ENCODE data around the gene DMC1.
"Not testable (repeated sequence)": the region's sequence is repeated elsewhere in the genome, so short reads cannot be mapped to it uniquely, and the experiment has no call there.

Gene DMC1

GRCh38 chr22:38497869-38498268 is 72.1 kb downstream of the DMC1 start:
- no peak for DNase-seq

DNA sequence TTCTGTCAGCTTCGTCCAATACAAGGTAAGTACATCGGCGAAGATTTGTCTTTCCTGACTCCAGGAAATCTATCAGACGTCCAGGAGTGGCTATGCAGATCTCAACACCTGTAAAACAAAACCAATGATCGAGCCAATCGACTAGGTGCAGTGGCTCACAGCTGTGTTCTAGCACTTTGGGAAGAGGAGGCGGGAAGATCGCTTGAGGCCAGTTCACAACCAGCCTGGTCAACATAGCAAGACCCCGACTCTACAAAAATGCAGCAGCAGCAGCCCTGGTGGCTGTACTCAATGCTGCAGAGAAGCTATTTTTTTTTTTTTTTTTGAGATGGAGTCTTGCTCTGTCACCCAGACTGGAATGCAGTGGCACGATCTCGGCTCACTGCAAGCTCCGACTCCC is 75.0 kb downstream of the DMC1 start:
- DNase-seq: no peak

GRCh38 chr22:38494498-38494897 is 75.5 kb downstream of the DMC1 start:
- DNase-seq: no peak

DNA sequence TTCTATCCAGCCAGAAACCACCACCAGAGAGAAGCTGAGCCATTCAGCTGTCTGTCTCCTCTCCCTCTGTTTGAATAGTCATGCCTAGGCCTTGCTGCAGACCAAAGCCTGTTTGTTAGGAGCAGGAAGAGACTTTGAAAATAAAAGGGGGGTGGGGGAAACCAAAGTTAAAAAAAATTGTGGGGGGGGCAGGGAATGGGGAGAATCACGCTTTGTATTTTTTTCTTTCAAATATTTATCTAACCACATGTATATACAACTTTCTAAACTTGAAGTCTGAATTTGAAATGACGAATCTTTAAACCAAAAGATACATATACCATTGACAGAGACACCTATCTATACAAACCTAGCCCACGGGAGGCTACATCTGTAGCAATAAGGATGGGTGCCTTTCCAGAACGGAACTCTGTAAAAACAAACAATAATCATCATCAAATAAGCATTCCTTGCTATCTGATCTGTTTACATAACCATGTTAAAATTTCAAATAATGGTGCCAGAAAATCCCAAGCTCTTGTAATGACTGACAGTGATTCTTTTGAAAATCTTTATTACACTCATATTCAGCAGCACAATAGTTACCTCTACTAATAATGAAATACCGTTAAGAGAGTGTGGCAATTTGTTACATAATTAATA is 78.2 kb downstream of the DMC1 start:
- no peak for DNase-seq

DNA sequence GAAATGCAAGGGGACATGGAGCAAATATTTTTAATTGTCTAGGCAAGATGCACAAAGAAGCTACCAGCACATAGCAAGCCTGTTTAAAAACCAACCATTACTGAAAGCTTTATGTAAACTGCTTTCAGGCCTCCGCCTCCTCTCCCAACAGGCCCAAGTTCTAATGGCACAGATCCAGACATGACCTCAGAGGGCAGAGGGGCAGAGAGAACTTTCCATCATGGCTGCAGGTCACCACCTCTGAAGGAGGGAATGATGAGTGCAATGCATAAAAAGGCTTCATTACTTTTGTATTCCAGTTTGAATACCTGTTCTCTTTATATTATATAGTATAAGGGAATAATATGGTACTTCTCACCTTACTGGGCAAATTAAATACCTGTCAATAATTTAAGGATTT is 79.1 kb downstream of the DMC1 start:
- DNase-seq: no peak

- no peak for DNase-seq
Observed at GRCh38 chr22:38490475-38490874, 79.5 kb downstream of the DMC1 start.

DNA sequence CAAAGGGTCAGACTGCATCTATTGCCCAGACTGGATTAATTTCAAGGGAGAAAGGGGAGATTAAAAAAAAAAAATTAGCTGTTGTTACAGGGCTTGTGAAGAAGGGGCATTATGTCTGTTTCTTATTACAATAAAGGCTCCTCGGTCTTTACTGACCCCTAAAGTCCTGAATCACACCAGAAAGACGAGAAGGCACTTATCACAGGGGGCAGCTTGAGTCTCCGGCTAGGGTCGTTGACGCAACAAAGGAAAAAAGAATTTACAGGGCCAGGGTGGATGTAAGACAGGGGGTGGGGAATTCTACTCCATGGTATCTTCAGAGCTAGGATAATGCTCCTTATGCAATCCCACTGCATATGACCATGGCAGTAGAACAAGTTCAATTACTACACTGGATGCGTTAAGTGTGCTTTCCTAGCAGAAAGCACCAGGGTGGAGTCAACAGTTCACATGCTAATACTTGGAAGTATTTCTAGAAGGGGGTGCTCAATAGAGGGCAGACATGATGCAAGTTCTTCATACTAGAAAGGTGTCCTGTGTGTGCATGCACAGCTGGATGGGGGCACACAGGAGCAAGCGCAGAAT is 80.3 kb downstream of the DMC1 start:
- no peak for DNase-seq

DNA sequence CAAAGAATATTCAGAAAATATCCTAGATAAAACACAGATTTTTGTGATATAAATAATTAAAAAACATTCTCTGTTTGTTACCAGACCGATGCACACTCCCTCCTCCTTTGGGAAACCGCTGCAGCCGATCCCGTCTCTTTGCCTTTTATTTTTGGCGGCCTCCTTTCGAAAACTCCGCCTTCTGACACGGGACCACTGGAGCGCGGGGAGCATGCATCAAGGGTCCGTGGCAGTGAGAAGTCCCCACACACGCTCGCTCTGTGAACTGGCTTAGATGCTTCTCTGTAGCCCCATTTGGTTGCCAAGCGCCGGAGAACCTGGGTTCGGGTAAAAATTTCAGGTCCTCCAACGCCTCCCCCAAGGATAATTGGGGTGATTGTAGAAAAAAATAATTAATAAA is 80.8 kb downstream of the DMC1 start:
- no peak for DNase-seq

GRCh38 chr22:38487946-38488345 is 82.0 kb downstream of the DMC1 start:
- no peak for DNase-seq

GRCh38 chr22:38485783-38486182 is 84.2 kb downstream of the DMC1 start:
- no peak for DNase-seq

DNA sequence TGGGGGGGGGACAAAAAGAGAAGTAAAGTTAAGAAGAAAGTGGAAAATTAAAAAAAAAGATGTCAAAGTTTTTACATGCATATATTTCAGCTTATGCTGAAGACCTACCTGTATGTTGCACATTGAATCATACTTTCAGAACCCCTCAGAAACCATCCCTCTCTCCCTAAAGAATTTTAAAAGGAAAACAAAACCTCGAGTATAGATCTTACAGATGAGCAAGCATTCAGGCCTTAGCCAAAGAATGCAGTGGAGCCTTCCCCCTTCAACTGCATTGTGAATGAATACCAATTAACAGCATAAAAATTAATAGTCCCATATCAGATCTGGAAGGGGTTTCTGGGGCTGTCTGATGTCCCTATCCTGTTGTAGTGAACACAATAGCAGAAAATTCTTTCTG is 85.7 kb downstream of the DMC1 start:
- no peak for DNase-seq

DNA sequence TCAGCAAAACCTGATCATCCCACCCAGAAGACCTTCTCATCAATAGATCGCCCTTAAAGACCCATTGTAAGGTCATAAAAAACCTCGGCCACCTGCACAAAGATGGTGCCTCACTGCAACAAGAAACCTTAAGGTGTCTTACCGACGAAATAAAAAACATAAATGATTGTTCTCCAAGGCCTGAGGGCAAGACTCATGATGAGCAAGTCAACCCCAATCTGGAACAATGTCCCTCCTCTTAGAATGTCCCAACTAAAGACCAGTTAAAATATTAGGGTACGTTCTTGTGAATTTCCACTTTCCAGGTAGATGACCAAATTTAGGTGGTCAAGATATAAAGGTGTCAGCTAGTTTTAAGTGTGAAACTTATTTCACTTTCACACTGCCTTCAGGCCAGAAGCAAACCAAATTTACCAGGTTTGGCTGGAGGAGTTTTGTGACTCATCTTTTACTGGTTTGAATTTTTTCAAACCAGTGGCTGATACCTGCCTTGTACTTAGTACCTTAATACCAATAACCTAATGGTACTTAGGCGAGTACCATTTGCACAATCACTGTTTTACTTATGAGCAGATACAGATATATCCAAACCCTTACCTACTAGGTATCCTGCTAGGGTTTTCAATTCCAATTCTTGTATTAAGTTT is 87.2 kb downstream of the DMC1 start:
- DNase-seq: no peak

DNA sequence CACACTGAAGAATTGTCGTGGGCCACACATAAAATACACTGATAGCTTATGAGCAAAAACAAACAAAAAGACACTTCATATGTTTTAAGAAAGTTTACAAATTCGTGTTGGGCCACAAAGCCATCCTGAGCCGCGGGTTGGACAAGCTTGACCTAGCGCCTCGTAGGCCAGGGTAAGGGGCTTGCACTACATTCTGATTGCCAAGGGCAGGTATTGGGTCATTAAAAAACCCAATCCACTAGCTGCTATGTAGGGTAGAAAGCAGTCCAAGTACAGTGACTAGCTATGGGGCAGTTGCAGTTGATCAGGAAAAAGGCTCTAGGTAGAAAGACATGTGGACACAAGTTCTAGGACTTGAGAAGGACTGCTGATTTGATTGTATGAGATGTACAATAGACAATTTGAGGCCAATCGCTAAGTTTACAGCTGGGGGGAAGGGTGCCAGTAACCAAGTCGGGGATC is 88.1 kb downstream of the DMC1 start:
- no peak for DNase-seq

GRCh38 chr22:38481162-38481870 is 88.7 kb downstream of the DMC1 start:
- DNase-seq: no peak

DNA sequence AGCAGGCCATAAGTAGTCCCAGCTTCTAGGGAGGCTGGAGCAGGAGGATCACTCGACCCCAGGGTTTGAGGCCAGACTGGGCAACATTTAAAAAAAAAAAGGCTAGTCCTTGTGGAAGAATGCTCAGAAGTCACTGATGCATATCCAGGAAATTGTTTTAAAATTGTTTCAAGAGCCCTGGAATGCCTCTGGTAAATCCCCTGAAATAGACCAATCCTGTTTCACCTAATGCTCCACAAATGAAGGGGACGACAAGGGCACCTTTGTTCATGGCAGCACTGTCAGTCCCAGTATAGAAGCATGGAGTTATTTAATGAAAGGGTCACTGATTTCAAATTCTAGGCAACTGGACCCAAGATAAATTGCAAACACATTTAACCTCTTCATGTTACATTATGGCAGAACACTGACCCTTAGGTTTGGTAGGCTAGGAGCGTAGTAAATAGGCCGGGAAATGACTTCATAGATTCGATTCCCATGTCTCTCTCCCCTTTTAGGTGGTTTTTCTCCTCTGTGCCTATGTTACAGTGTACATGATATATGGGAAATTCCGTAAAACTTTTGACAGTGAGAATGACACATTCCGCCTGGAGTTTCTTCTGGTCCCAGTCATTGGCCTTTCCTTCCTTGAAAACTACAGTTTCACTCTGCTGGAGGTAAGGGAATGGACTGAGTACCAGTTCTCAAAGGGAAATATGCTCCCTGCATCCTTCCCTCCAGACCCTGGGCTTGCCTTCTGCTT is 90.7 kb downstream of the DMC1 start:
- DNase-seq: no peak

- DNase-seq: no peak
Observed at GRCh38 chr22:38477585-38477984, 92.4 kb downstream of the DMC1 start.

DNA sequence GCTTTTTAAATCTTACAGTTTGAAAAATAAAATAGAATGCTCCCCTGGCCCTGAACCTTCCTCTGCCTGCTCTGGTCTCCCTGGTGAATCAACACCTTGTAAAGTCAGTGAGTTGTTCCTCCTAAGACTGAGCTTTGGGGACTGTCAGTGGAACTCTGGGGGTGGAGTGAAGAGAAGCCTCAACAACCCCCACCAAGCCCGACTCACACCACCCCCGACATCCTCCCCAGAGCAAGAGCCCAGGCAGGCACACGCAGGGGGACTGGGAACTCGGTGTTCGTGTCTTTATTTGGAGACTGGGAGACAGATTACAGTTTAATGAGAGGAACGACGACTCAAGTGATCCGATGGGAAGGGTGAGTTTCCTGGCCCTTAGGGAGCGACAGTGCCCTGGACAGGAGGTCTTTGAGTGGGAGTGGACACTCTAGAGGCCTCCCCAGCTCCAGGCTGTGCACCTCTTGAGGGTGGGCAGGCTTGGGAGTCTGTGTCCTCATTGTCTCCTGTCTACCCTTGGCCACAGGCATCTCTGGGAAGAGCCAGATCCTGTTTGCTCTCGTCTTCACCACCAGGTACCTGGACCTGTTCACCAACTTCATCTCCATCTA is 95.9 kb downstream of the DMC1 start:
- DNase-seq: no peak

DNA sequence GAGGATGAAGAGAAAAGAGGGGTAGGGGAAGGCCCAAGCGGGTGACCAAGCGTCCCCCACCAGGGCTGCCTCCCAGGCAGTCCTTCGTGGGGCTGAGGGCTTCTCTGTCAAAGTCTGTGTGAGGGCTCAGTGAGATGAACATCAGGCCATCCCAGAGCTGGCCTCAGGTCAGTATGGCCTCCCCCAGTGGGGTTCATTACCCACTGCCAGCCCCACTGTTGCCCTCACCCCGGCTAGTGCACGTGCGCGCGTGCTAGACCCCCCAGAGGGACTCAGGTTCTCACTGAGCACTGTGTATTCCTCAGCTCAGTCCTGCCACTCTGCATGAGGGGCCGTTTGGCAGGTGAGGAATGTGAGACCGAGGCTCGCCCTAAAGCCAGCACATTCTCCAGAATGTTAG is 98.7 kb downstream of the DMC1 start:
- no peak for DNase-seq

DNA sequence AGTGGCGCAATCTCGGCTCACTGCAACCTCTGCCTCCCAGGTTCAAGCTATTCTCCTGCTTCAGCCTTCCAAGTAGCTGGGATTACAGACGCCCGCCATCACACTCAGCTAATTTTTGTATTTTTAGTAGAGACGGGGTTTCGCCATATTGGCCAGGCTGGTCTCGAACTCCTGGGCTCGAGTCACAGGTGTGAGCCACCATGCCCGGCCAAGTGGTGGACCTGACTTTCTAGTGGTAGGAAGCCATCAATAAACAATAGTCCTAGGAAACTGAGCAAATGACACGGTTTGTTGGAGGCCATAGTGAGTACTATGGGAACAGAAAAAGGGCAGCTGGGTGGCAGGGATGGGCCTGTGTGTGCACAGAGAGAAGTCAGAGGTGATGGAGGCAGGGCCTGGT is 99.8 kb downstream of the DMC1 start:
- not testable (repeated sequence) for DNase-seq

DNA sequence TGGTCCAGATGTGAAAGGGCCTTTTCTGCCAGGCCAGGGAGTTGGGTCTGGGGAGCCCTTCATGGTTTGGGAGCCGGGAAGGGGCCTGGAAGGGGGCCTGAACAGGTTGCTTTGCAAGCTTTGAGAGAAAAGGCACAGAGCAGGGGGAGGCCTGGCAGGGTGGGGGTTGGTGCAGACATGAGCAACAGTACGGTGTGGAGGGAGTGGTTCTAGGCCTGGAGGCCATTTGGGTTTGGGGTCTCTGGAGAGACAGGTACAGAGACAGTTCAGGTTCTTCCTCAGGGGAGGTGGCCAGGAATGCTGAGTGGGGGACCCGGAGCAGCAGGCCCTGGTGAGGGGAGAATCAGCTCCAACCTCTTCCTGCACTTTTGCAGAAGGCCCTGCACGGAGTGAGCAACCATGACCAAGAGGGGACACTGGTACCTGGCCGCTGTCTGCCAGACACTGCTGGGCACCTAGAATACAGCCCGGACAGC is 100.6 kb downstream of the DMC1 start:
- DNase-seq: no peak
